Sciatic nerve (tissue), 2 donors: ENCODE results near the gene KCTD3. TPM values are rescaled to one million over a fixed set of nuclear protein-coding genes. Genes with fewer than 3 reads are reported as not detected.
A peak's percentile ranks its signal among the peaks of the same experiment; 100 is the strongest.

Experiments
- ATAC-seq: fragments of 200-7000 bp; cut with Tn5 transposase; one replicate; pipeline ENCODE4 v1.9.1; 2020; ENCODE audit warnings: mild to moderate bottlenecking, moderate library complexity
- DNase-seq: peaks from one replicate; pipeline ENCODE4 v3.0.0-alpha.2; 2020; ENCODE audit warnings: low spot score
- intact Hi-C: fragments of 100-400 bp; cut with DNase I; formaldehyde crosslinking; loops from one replicate; pipeline ENCODE4 v1.14.2; 2022
- total RNA-seq: library from RNA; stranded (reverse); fragmentation: NEBNext Ultra II Directional; extraction: Animal tissue kit (Norgen Biotek cat#: 25700); gene quantifications from one replicate; pipeline ENCODE4 v1.2.1, GENCODE V29; 2021
- donor health status: DM: no; HTN: no; CAD: no.
- donor health status: DM: no; HTN: no; CAD: no.

The KCTD3 gene
- total RNA-seq, 1 donor from 2014 or later: 59.4 TPM

DNA sequence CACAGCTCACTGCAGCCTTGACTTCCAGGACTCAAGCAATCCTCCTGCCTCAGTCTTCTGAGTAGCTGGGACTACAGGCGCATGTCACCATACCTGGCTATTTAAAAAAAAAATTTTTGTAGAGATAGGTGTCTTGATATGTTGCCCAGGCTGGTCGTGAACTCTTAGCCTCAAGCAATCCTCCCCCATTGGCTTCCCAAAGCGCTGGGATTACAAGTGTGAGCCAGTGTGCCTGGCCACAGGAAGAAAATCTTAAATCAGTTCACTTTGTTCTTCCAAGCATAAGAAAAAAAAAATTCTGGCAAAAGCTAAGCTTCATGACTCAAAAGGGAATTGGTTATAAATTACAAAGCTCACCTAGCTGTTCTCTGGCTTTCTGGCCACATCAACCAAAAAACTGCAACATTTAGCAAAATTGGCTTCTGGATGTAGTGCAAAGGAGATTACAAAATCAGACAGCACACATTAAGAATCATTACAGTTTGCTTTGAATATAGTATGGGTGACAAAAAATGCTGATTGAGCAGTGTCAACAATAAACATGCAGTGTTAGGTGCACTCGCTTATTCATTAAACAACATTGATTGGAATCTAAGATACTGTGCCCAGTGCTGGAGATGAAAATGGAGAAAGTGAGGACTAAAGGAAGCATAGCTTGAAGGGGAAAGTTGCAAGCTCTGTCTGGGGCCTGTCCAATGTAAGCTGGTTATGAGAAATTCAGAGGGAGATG lies 76.7 kb downstream of the KCTD3 start:
- ATAC-seq (peak; percentile 48), DNase-seq (no peak)
- intact Hi-C loops: no loop called here

DNA sequence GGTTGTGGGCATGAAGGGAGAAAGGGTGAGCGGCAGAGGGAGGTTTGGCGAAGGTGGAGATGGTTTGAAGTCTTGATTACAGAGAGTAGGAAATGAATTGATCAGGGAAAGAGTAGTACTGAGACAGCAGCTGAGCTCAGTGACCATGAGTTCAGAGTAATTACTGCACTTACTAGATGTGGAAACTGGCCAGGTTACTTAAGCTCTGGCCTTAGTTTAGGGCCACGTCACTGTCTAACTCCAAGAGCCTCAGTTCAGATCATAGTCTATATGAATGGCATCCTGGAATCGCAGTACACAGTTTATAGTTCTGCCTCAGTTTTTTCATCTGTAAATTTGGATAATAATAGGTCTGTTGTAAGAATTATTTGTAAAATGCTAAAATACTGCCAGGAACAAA lies 78.1 kb downstream of the KCTD3 start:
- no peak for DNase-seq
- intact Hi-C loops: no loop called here
- no peak for ATAC-seq

DNA sequence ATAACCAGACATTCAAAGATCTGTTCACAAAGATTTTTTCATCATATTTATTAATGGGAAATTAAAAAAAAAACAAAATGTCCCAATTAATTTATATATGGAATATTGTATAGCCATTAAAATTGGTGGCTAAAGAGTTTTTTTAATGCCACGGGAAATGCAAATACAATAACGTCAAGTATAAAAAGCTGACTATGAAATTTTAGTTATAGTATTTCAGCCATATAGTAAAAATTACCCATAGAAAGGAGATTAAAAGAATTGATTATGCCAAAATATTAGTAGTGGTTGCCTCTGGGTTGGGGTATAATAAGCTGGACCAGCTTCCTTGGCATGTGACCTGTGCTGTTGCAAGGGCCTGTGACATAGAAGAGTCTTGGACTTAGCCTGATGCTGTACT lies 78.8 kb downstream of the KCTD3 start:
- intact Hi-C loops: no loop called here
- no peak for DNase-seq
- ATAC-seq: no peak

DNA sequence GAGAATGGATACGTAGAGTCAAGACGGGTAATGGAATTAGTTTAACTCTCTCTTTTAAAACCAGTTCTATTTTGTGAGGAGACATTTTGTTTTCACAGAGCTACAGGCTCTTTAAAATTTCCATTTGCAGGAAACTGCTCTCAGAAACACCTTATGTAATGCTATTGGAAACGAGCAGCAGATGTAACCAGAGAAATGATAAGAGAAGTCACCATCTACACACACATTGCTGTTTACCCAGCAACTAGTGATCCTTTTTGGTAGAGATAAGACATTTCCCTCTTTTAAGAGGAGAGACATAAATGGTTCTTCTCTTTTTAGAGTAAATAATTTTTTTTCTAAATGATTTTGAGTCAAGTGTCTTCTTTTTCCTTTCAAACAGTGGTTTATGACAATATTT lies 80.6 kb downstream of the KCTD3 start:
- DNase-seq: no peak
- intact Hi-C loops: no loop called here
- no peak for ATAC-seq

DNA sequence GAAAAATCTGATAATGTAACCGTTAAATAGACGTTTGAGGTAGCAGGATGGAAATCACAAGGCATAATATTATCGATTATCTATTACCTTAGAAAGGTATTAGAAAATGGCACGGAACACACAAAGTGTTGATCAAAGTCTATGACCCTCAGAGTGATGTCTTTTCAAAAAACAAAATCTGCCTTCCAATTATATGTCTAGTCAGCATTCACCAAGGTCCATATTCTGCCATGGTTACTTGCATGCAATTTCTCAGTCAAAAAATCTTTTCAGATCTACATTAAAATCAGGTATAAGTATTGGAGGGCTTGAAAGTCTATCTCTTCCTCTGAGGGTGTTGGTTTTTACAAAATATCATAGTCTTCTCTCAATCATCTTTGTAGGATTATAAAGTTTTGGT lies 81.9 kb downstream of the KCTD3 start:
- DNase-seq: no peak
- intact Hi-C loops: no loop called here
- no peak for ATAC-seq

DNA sequence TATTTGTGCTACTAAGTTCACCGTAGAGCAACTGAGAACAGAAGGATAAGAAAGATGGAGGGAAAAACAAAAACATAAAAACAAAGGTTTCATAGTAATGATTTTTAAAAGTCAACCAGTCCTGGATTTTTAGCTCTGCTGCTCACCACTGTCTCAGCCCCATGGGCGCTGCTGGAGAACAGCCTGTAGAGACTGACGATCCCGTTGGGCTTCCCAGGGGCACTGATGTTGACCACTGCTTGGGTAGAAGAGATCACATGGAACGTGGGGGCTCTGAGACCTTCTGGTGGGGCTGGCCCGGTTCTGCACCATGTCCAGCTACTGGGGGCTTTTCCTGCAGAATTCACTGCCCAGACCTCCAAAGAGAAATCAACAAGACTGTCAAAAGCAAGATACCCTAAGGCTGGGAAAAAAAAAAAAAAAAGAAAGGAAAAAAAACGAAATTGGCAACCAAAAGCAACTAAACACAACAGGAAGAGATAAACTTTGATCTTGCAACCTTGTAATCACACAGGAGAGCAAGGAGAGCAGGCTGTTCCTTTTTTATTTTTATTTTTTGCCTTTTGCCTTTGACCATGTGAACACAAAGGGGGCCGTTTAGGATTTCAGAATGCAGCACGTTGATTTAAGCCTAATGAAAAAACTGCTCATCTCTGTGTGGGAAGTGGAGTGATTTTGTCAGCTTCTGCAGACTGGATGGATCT lies 83.5 kb downstream of the KCTD3 start:
- intact Hi-C loops: no loop called here
- ATAC-seq (no peak), DNase-seq (no peak)

DNA sequence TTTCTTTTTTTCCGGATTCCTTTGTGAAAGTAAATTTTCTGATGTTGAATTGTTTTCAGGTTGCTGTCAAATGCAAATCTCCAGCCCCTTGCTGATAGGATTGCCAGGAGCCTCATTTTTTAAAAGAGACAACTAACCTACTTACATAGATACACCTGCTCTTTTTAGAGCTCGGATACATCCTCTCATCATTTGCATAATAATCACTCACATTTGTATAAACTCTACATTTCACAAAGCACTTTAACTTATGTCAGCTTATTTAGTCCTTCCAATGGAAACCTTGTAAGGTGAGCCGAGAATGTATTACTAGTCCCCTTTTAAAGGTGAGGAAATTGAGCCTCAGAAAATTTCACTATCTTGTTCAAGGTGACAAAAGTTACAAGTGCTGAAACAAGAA lies 84.8 kb downstream of the KCTD3 start:
- intact Hi-C loops: no loop called here
- ATAC-seq (no peak), DNase-seq (no peak)

DNA sequence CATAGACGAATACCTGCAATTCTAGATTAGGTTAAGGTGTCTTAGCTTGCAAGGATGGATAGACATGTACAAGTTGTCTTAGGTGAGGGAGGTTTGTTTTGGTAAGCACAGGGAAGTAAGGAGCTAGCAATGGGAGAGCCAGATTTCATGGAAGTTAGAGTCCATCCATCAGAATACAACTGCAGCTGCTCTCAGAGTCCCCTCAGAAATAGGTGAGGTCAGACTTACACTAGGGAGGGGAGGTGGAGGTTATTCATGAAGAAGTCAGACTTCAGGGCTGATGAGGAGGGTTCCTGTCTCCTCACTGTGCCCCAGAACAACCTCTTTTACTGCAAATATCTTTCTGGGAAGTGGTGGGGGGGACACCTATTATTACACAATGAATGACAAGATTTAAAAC lies 85.3 kb downstream of the KCTD3 start:
- ATAC-seq (no peak), DNase-seq (no peak)
- intact Hi-C loops: no loop called here

DNA sequence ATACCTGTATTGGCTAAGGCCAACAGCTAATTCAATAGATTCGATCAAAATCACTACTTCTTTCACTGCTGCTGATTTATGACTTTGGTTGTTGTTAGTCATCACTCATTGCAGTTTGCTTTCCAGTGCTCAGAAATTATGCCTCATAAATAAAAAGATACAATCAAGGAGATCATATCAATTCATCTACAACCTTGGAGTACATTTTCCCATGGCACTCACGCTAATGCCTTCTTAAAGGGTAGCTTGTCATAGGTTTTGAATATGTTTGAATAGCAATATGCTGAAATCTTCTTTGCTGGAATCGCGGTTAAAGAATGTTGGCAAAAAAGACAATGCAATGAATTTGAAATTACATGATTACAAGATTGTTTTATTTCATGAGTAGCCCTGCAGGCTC lies 89.9 kb downstream of the KCTD3 start:
- ATAC-seq: no peak
- no peak for DNase-seq
- intact Hi-C loops: no loop called here

DNA sequence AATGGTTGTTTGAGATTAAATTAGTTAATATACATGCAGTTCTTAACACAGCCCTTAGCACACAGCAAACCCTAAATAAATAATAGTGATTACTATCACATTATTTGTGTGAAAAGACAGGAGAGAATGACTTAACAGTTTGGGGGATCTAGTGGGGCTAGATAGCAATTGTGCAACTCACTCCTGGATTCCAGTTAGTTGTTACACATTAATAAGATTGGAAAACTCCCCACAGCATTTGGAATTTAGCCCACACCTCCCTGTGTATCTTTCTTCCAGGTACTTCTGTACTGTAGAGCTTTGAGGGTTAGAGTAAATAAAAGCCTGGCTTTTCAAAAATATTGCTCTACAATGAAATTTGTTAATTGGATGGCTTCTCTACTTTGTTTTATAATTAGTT lies 93.2 kb downstream of the KCTD3 start:
- no peak for DNase-seq
- intact Hi-C loops: no loop called here
- ATAC-seq: no peak

DNA sequence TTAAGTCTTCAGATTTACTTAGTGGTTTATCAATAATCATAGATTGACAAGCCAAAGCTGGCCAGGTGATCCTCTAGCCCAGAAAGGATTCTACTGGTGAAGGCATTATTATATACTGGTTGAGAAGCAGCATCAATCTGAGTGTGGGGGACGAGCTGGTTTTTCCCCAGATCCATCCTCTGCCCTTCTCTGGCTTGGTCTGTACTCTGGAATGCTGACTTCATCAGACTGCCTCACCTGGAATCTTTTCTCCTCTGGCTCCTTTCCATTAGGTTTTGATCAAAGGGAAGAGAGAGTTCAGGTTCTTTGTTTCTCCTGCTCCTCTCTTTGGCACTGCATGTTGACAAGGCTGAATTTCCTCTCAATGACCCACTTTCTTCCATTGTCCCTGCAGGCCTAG lies 93.9 kb downstream of the KCTD3 start:
- DNase-seq: no peak
- ATAC-seq: no peak
- intact Hi-C loops: no loop called here

DNA sequence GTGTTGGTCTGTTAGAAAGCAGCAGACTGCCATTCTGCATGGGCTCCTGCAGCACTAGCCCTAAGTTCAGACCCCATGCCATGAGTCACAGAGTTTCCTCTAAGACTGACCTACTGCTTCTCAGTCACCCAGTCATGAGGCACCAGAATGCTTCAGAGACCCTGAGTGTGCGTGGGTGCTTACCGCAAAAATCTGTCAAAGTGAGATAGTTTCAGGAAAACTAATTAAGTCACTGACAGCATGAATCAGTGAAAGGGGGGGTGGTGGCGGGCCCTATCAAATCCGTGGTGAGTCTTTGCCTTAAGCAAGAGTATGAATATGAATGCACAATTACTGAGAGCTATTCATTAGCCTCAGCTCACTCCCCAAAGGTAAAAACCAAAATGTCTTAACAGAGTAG lies 98.1 kb downstream of the KCTD3 start:
- DNase-seq: no peak
- ATAC-seq: no peak
- intact Hi-C loops: no loop called here

DNA sequence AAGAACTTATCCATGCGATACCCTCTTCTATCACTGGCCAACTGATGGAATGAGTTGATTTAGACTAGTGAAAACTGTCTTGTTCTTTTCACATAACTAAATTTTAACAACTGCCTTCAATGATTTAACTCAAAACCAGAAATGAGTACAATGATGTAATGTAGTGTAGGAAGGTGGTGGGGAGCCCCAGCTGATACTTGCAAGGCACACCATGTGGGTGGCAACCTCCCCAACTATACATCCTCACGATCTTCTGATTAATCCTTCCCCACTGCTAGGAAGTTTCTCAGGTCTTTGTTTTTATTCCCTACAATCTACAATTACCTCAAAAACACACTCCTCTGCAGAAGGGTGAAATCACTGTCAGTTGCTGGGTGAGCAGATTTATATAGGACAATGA lies 100.7 kb downstream of the KCTD3 start:
- DNase-seq: no peak
- intact Hi-C loops: no loop called here
- no peak for ATAC-seq

DNA sequence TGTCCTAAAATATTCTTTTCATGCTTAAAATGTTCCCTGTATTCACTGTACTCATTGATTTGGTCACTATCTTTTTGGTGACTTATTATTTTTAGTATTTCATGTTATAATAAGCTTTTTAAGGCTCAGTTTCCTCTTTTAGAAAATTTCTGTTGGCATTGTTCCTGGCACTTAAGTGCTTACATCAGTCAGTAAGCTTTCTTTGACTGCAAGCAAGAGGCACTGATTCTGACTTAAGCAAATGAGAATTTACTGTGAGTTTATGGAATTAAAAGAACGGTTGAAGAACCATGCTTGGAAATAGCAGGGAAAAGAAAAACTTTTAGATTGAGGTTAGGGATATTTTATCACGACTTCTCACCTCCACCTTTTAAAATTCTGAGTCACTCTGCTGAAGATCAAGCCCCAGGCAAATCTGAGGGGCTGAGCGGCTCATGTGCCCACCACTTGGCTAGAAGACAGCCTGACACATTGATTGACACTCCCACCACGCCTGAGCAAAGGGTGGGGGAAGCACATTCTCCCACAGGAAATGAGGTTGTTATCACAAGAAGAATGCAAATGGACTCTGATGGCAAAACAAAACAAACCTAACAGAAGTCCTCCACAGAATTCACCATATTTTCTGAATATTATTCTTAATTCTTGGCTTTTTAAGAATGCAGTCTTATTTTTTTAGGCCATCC lies 102.8 kb downstream of the KCTD3 start:
- no peak for ATAC-seq
- DNase-seq: no peak
- intact Hi-C loops: no loop called here
